MM.1S (cell line): Measurements from ENCODE around the gene PROCA1.

ENCODE experiments used
- DNase-seq: peaks from one replicate; pipeline ENCODE4 v3.0.0-alpha.2; 2015
- H2AFZ ChIP-seq: fragments of 300-600 bp; sonication (generic); 2 replicates; pipeline ENCODE4 v1.6.0; 2016; ENCODE audit warnings: antibody characterized with exemption, low read length
- H3F3A ChIP-seq: fragments of 300-600 bp; sonication (generic); 2 replicates; pipeline ENCODE4 v1.6.1; 2016; ENCODE audit warnings: mild to moderate bottlenecking, antibody characterized with exemption, low read length, moderate library complexity, mixed read lengths; ENCODE audit not compliant: insufficient read depth
- H3K27ac ChIP-seq: fragments of 300-600 bp; sonication (generic); 2 replicates; pipeline ENCODE4 v1.5.1; 2016; ENCODE audit warnings: mild to moderate bottlenecking, low read length
- H3K27me3 ChIP-seq: fragments of 300-600 bp; sonication (generic); replicated peaks from 2 replicates; pipeline ENCODE4 v1.6.0; 2016; ENCODE audit warnings: low read length; ENCODE audit not compliant: insufficient read depth
- H3K36me3 ChIP-seq: fragments of 300-600 bp; sonication (generic); replicated peaks from 2 replicates; pipeline ENCODE4 v1.6.1; 2016; ENCODE audit warnings: mild to moderate bottlenecking, low read length, mixed read lengths; ENCODE audit not compliant: insufficient read depth
- H3K4me1 ChIP-seq: fragments of 300-600 bp; sonication (generic); 2 replicates; pipeline ENCODE4 v1.6.1; 2016; ENCODE audit warnings: low read length, mixed read lengths
- H3K4me2 ChIP-seq: fragments of 300-600 bp; sonication (generic); 2 replicates; pipeline ENCODE4 v1.6.0; 2016; ENCODE audit warnings: low read depth, low read length
- H3K4me3 ChIP-seq: fragments of 300-600 bp; sonication (generic); 2 replicates; pipeline ENCODE4 v1.5.1; 2016; ENCODE audit warnings: low read length, mixed read lengths
- H3K79me2 ChIP-seq: fragments of 300-600 bp; sonication (generic); 2 replicates; pipeline ENCODE4 v1.6.1; 2016; ENCODE audit warnings: mixed run types, low read length, mixed read lengths
- H3K9ac ChIP-seq: fragments of 300-600 bp; sonication (generic); 2 replicates; pipeline ENCODE4 v1.6.1; 2016; ENCODE audit warnings: low read length, mixed read lengths
- H3K9me2 ChIP-seq: fragments of 300-600 bp; sonication (generic); replicated peaks from 2 replicates; pipeline ENCODE4 v1.6.1; 2016; ENCODE audit warnings: mild to moderate bottlenecking, low read length, mixed read lengths; ENCODE audit not compliant: insufficient read depth
- H3K9me3 ChIP-seq: fragments of 300-600 bp; sonication (generic); replicated peaks from 2 replicates; pipeline ENCODE4 v1.6.1; 2016; ENCODE audit warnings: mild to moderate bottlenecking, low read length, mixed read lengths; ENCODE audit not compliant: insufficient read depth
- H4K20me1 ChIP-seq: fragments of 300-600 bp; sonication (generic); 2 replicates; pipeline ENCODE4 v1.6.1; 2016; ENCODE audit warnings: mild to moderate bottlenecking, low read length, moderate library complexity, mixed read lengths; ENCODE audit not compliant: insufficient read depth
- CTCF ChIP-seq: fragments of 300-600 bp; sonication (generic); IDR thresholded peaks from 2 replicates; pipeline ENCODE4 v1.5.1; 2016; ENCODE audit warnings: antibody characterized with exemption, low read length, mixed read lengths
- EZH2 ChIP-seq: fragments of 300-600 bp; sonication (generic); optimal IDR thresholded peaks from 2 replicates; pipeline ENCODE3; 2017; ENCODE audit warnings: low read depth, mild to moderate bottlenecking, antibody characterized with exemption, low read length, mixed read lengths
- EZH2phosphoT487 ChIP-seq: fragments of 300-600 bp; sonication (generic); IDR thresholded peaks from 2 replicates; pipeline ENCODE4 v1.6.1; 2018; ENCODE audit warnings: antibody characterized with exemption, low read length

Gene PROCA1

DNA sequence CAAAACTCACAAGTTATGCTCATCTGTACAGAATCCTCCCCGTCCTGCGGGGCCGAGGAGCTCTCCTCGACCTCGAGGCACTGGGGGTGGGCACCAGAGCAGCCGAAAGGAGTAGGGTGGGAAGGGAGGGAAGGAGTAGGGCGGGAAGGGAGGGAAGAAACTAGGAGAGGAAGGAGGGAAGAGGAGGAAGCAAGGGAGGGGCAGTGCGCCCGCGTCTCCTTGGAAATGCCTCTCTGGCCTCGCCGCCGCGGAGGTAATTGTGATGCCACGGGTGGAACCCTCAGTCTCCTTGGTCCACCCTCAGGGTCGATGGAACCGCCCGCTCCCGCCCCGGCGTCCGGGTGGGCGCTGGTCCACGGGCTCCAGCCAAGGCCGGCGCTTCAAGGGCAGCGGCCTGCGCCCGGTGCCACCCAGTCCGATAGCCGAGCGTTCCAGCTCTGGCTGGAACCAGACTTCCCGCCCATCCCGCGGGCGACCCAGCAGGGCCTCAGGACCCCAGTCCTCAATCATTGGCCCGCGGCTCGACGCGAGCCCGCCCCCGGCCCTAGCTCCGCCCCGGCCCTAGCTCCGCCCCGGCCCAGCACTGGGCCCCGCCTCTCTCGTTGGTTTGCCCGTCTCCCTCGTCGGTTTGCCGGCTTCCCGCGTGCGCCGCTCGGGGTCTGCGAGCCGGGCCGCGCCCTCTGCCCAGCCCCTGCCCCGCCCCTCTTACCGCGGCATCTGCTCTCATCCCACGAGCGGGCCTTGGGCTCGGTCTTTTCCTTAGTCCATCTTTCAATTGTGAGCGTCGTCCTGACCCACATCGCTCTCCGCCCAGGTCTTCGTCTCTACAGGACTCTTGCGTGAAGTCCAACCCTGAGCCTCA, 596 bp downstream of the PROCA1 start:
- H3K4me1 ChIP-seq = 0 out of 2 replicates have a peak, but pooled peaks cover 3% of the 10 kb centered on the region
- peak overlapping the region; percentile 79 for H3K4me3 ChIP-seq
- H3K4me2 ChIP-seq = peak overlapping the region; percentile 86
- H4K20me1 ChIP-seq = no peaks in the 10 kb centered on the region
- no peaks in the 10 kb centered on the region for H3K9me2 ChIP-seq
- no peak overlapping the region for H3K27ac ChIP-seq
- DNase-seq = peak; percentile 78
- H3K36me3 ChIP-seq = no peaks in the 10 kb centered on the region
- peak overlapping the region; percentile 100 for H2AFZ ChIP-seq
- H3F3A ChIP-seq = 0 out of 2 replicates have a peak, but pooled peaks cover under 1% of the 10 kb centered on the region
- no peaks in the 10 kb centered on the region for H3K79me2 ChIP-seq
- peak overlapping the region; percentile 61; the same call in 1 of the 2 replicates for H3K9ac ChIP-seq
- peaks cover 39% of the 10 kb centered on the region for H3K27me3 ChIP-seq
- TF ChIP-seq EZH2phosphoT487 (no peak), EZH2 (no peak), CTCF (no peak)
- H3K9me3 ChIP-seq = no peaks in the 10 kb centered on the region

DNA sequence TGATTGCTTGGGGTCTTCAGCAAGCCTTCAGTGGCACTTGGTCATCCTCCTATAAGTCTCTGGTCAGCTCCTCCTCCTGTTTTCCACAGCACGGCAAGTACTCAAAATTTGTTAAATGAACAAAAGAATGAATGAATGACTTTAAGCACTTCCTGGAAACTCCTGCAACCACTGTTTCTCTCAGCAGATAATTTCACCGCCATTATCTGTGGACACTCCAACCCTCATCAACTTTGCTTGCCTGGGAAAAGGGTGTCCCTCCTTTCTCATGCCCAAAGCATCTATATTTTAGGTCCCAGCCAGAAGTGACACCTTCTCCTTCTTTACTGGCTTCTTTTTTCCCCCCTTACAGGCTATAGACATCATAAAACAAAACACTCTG, 4.4 kb downstream of the PROCA1 start:
- Histone ChIP-seq H3F3A (no peaks in the 10 kb centered on the region), H3K4me2 (no peak overlapping the region), H3K4me3 (no peak overlapping the region), H3K9ac (no peak overlapping the region), H3K27me3 (peaks cover 5% of the 10 kb centered on the region; the same call in 1 of the 2 replicates), H4K20me1 (no peaks in the 10 kb centered on the region), H3K27ac (no peak overlapping the region), H3K9me3 (no peaks in the 10 kb centered on the region), H3K36me3 (0 out of 2 replicates have a peak, but pooled peaks cover under 1% of the 10 kb centered on the region), H3K9me2 (no peaks in the 10 kb centered on the region), H3K79me2 (no peaks in the 10 kb centered on the region), H3K4me1 (0 out of 2 replicates have a peak, but pooled peaks cover 3% of the 10 kb centered on the region), H2AFZ (no peak overlapping the region)
- TF ChIP-seq EZH2 = no peak
- no peak for TF ChIP-seq EZH2phosphoT487
- TF ChIP-seq CTCF = no peak
- no peak for DNase-seq

GRCh38 chr17:28706471-28707338, 5.0 kb downstream of the PROCA1 start:
- H3K4me3 ChIP-seq = no peak overlapping the region
- TF ChIP-seq EZH2 (no peak), EZH2phosphoT487 (no peak), CTCF (no peak)
- no peak overlapping the region for H2AFZ ChIP-seq
- H4K20me1 ChIP-seq = no peaks in the 10 kb centered on the region
- no peaks in the 10 kb centered on the region for H3F3A ChIP-seq
- H3K79me2 ChIP-seq = no peaks in the 10 kb centered on the region
- no peak overlapping the region for H3K4me2 ChIP-seq
- H3K27ac ChIP-seq = no peak overlapping the region
- DNase-seq = no peak
- H3K9me3 ChIP-seq = no peaks in the 10 kb centered on the region
- 0 out of 2 replicates have a peak, but pooled peaks cover 3% of the 10 kb centered on the region for H3K4me1 ChIP-seq
- 0 out of 2 replicates have a peak, but pooled peaks cover 3% of the 10 kb centered on the region for H3K36me3 ChIP-seq
- no peaks in the 10 kb centered on the region for H3K9me2 ChIP-seq
- H3K9ac ChIP-seq = no peak overlapping the region
- no peaks in the 10 kb centered on the region for H3K27me3 ChIP-seq
